A549 treated with CORT108297 at 1 μM for 4 hours (cell line): ENCODE data around the gene CT47A1. TPM values are rescaled to one million over a fixed set of nuclear protein-coding genes. Genes with fewer than 3 reads are reported as not detected.

Source experiments
- total RNA-seq: library from RNA; stranded (reverse); fragments of 200-300 nt; extraction: Qiagen RNA extraction; gene quantifications from 5 replicates; pipeline ENCODE4 v1.2.3, GENCODE V29; 2022

CT47A1 gene
- total RNA-seq: not detected in 5 replicates

DNA sequence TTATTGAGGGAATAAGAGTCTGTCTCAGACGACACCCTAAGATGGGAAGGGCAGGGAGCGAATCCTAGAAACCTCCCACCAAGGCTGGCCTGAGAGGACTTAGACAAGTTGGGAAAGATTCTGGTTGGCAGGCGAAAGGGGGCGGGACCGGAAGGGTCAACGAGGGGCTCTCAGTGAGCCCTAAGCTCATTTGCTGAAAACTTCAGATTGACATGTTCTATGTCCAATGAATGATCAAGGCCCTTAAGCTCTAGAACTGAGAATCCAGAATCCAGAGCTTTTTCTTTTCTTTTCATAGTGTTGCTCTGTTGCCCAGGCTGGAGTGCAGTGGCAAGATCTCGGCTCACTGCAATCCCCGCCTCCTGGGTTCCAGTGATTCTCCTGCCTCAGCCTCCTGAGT lies at the start of gene CT47A1:
Gene CT47A1, minus strand, starts transcription at position 101 of the 400 bp plus-strand sequence. CDS start 231 bp downstream, outside the sequence.

DNA sequence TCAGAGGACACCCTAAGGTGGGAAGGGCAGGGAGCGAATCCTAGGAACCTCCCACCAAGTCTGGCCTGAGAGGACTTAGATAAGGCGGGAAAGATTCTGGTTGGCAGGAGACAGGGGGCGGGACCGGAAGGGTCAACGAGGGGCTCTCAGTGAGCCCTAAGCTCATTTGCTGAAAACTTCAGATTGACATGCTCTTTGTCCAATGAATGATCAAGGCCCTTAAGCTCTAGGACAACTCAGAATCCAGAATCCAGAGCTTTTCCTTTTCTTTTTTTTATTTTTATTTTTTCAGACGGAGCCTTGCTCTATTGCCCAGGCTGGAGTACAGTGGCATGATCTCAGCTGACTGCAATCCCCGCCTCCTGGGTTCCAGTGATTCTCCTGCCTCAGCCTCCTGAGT lies 29.1 kb downstream of the CT47A1 start, which contains the start of gene CT47A7:
Gene CT47A7, minus strand, starts transcription at position 101 of the 400 bp plus-strand sequence. CDS start 255 bp downstream, outside the sequence.

Other genes starting within 250 kb of the CT47A1 start
- gene CT47B1, start 109.9 kb downstream of the CT47A1 start, total RNA-seq: 0.07 TPM in 1 of 5 replicates, not detected in the others
- not detected in 5 replicates for gene CT47A11, start 48.6 kb downstream of the CT47A1 start, total RNA-seq
- gene CT47A10, start 43.7 kb downstream of the CT47A1 start, total RNA-seq: not detected in 5 replicates
- gene CT47A9, start 38.9 kb downstream of the CT47A1 start, total RNA-seq: not detected in 5 replicates
- not detected in 5 replicates for gene CT47A8, start 34.0 kb downstream of the CT47A1 start, total RNA-seq
- not detected in 5 replicates for gene CT47A7, start 29.2 kb downstream of the CT47A1 start, total RNA-seq
- not detected in 5 replicates for gene CT47A6, start 24.3 kb downstream of the CT47A1 start, total RNA-seq
- not detected in 5 replicates for gene CT47A5, start 19.4 kb downstream of the CT47A1 start, total RNA-seq
- not detected in 5 replicates for gene CT47A4, start 14.6 kb downstream of the CT47A1 start, total RNA-seq
- gene CT47A3, start 9.7 kb downstream of the CT47A1 start, total RNA-seq: not detected in 5 replicates
- gene CT47A2, start 4.8 kb downstream of the CT47A1 start, total RNA-seq: not detected in 5 replicates
- 2.6 to 3.1 TPM (median 2.9 TPM) in 5 replicates for gene GLUD2, start 61.9 kb upstream of the CT47A1 start, total RNA-seq